ENCODE measurements around the gene DUSP1. TPM values are rescaled to one million over a fixed set of nuclear protein-coding genes. Genes with fewer than 3 reads are reported as not detected.

The DUSP1 gene
- total RNA-seq, 2 experiments from 2014 or later, result 761 to 768 TPM

- no peaks in the 10 kb centered on the region for H3K4me1 Mint-ChIP-seq (ENCODE audit: low read depth)
- no peak for TF ChIP-seq CTCF (IDR thresholded peaks at IDR 0.05)
- H3K36me3 Mint-ChIP-seq (ENCODE audit: low read depth), result no peaks in the 10 kb centered on the region
- Histone ChIP-seq H3K27ac (ENCODE audit: low read depth in 1 of 2, low read length in 2 of 2) (no peak overlapping the region), H3K36me3 (ENCODE audit: insufficient read depth, low read length) (no peaks in the 10 kb centered on the region), H3K4me1 (ENCODE audit: insufficient read depth, low read length) (peaks cover 11% of the 10 kb centered on the region), H3K27me3 (ENCODE audit: control insufficient read depth in 1 of 2, insufficient read depth in 2 of 2, low read length in 2 of 2) (no peaks in the 10 kb centered on the region), H3K9me3 (ENCODE audit: control insufficient read depth in 1 of 2, insufficient read depth in 1 of 2, low read length in 2 of 2) (peaks cover 3 to 9% of the 10 kb centered on the region in 2 experiments), H3K4me3 (ENCODE audit: low read length) (no peak overlapping the region)
- H3K27me3 Mint-ChIP-seq, result no peaks in the 10 kb centered on the region
- no peak overlapping the region for H3K27ac Mint-ChIP-seq
- intact Hi-C loops (cut with DNase I, micrococcal nuclease), result no loop called here
- DNase-seq (no peak), ATAC-seq (ENCODE audit: poor library complexity) (no peak)
- no peak overlapping the region for H3K4me3 Mint-ChIP-seq
- ChIA-PET POLR2A (no interaction called here), CTCF (no interaction called here)
- no peaks in the 10 kb centered on the region for H3K9me3 Mint-ChIP-seq
Observed at GRCh38 chr5:172747471-172747870, 23.5 kb downstream of the DUSP1 start.

GRCh38 chr5:172746725-172747124 is 24.3 kb downstream of the DUSP1 start:
- DNase-seq (no peak), ATAC-seq (ENCODE audit: poor library complexity) (no peak)
- no peaks in the 10 kb centered on the region for H3K27me3 Mint-ChIP-seq
- H3K4me1 Mint-ChIP-seq (ENCODE audit: low read depth), result no peaks in the 10 kb centered on the region
- no peaks in the 10 kb centered on the region for H3K36me3 Mint-ChIP-seq (ENCODE audit: low read depth)
- no peaks in the 10 kb centered on the region for H3K9me3 Mint-ChIP-seq
- Histone ChIP-seq H3K4me1 (ENCODE audit: insufficient read depth, low read length) (peaks cover 16% of the 10 kb centered on the region), H3K9me3 (ENCODE audit: control insufficient read depth in 1 of 2, insufficient read depth in 1 of 2, low read length in 2 of 2) (peaks cover 3 to 9% of the 10 kb centered on the region in 2 experiments), H3K27me3 (ENCODE audit: control insufficient read depth in 1 of 2, insufficient read depth in 2 of 2, low read length in 2 of 2) (no peaks in the 10 kb centered on the region), H3K36me3 (ENCODE audit: insufficient read depth, low read length) (no peaks in the 10 kb centered on the region), H3K27ac (ENCODE audit: low read depth in 1 of 2, low read length in 2 of 2) (no peak overlapping the region), H3K4me3 (ENCODE audit: low read length) (no peak overlapping the region)
- ChIA-PET CTCF (no interaction called here), POLR2A (no interaction called here)
- H3K27ac Mint-ChIP-seq, result no peak overlapping the region
- H3K4me3 Mint-ChIP-seq, result no peak overlapping the region
- intact Hi-C loops (cut with DNase I, micrococcal nuclease), result no loop called here
- TF ChIP-seq CTCF (IDR thresholded peaks at IDR 0.05), result no peak

DNA sequence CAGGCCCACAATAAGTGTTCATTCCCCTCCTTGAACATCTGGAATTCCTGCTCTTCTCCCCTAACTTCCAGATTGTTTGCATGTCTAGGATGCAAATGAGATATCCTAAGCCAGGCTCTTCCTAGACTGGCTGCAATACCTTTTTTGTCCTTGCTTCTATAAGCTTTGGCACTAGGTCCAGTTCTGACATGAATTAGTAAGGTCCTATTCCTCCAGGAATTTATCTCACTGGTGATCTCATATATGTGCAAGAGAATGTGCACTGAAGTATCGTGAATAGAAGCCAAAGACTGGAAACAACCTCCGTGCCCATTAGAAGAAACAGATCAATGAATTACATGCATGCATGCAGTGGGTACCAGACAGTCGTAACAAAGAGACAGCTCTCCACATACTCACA is 25.2 kb downstream of the DUSP1 start:
- Histone ChIP-seq H3K4me3 (ENCODE audit: low read length) (no peak overlapping the region), H3K27ac (ENCODE audit: low read depth in 1 of 2, low read length in 2 of 2) (no peak overlapping the region), H3K36me3 (ENCODE audit: insufficient read depth, low read length) (no peaks in the 10 kb centered on the region), H3K27me3 (ENCODE audit: control insufficient read depth in 1 of 2, insufficient read depth in 2 of 2, low read length in 2 of 2) (no peaks in the 10 kb centered on the region), H3K4me1 (ENCODE audit: insufficient read depth, low read length) (peaks cover 13% of the 10 kb centered on the region), H3K9me3 (ENCODE audit: control insufficient read depth in 1 of 2, insufficient read depth in 1 of 2, low read length in 2 of 2) (peaks cover 3 to 9% of the 10 kb centered on the region in 2 experiments)
- no peak overlapping the region for H3K4me3 Mint-ChIP-seq
- H3K36me3 Mint-ChIP-seq (ENCODE audit: low read depth), result no peaks in the 10 kb centered on the region
- ATAC-seq (ENCODE audit: poor library complexity), result no peak
- no peaks in the 10 kb centered on the region for H3K27me3 Mint-ChIP-seq
- CTCF ChIA-PET, result no interaction called here
- H3K27ac Mint-ChIP-seq, result no peak overlapping the region
- intact Hi-C loops (cut with DNase I, micrococcal nuclease), result no loop called here
- POLR2A ChIA-PET, result no interaction called here
- no peak for DNase-seq
- H3K4me1 Mint-ChIP-seq (ENCODE audit: low read depth), result no peaks in the 10 kb centered on the region
- H3K9me3 Mint-ChIP-seq, result no peaks in the 10 kb centered on the region
- TF ChIP-seq CTCF (IDR thresholded peaks at IDR 0.05), result no peak

Data from CD4-positive, alpha-beta T cell (primary cell).